GM18505 (cell line): Measurements from ENCODE around the gene RUVBL1.

Experiments used
- ATAC-seq: cut with Tn5 transposase; IDR thresholded peaks from one replicate; pipeline ENCODE4 v1.9.1; 2021; ENCODE audit not compliant: unreplicated experiment
- POLR2A ChIP-seq: IDR thresholded peaks from 4 replicates; pipeline ENCODE4 v1.6.1; 2011; ENCODE audit warnings: borderline replicate concordance; ENCODE audit not compliant: insufficient read depth, insufficient read length; ENCODE audit errors: extremely low read depth

Gene RUVBL1

GRCh38 chr3:128083396-128083795 is 40.2 kb downstream of the RUVBL1 start:
- TF ChIP-seq POLR2A = no peak
- ATAC-seq = no peak

- TF ChIP-seq POLR2A = no peak
- ATAC-seq = no peak
Observed at GRCh38 chr3:128082546-128082945, 41.1 kb downstream of the RUVBL1 start.

- no peak for TF ChIP-seq POLR2A
- no peak for ATAC-seq
Observed at GRCh38 chr3:128081846-128082245, 41.8 kb downstream of the RUVBL1 start.

DNA sequence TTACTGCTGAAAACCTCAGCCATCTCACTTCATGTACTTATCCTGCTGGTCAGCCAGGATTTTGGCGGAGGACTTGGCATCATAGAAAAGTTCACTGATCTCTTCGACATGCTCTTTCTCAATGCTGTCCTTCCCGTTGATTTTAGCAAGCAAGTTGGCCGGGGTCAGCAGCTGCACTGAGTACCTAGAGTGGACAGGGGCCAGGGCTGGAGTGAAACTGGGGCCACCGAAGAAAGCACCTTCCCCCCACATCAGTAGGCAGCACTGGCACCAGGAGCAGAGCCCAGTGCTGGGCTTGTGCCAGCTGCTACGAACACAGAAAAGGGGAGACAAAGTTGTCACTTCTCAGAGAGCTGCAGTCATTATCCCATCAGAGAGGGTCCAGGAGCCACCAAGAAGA is 42.4 kb downstream of the RUVBL1 start:
- no peak for TF ChIP-seq POLR2A

DNA sequence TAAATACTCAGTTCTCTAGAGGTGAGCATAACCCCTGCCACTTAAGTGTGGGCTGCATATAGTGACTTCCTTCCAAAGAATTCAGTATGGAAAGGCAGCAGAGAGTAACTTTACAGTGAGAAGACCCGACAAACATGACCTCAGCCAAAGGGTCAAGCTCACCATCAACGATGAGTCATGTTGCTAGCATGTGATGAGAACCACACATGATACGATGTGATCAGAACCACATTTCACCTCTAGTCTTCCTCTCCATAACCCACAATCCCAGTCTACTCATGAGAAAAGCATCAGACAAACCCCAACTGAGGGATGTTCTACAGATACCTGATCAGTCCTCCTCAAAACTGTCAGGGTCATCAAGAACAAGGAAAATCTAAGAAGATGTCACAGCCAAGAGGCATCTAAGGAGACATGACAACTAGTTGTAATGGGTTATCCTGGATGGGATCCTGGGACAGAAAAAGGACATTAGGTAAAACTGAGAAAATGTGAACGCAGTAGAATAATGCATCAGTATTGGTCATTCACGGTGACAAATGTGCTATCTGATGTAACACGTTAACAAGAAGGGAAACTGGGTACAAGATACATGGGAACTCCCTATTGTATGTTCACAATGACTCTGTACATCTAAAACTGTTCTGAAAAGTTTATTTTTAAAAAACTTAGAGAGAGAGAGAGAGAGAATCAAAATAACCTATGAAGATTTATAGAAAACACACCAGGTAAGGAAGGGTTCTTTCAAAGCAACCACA is 43.1 kb downstream of the RUVBL1 start:
- ATAC-seq = no peak
- TF ChIP-seq POLR2A = no peak

More for the DNA sequence above, 42.4 kb downstream of the RUVBL1 start:
- no peak for ATAC-seq

- ATAC-seq = no peak
Observed at GRCh38 chr3:128079823-128080222, 43.8 kb downstream of the RUVBL1 start.

DNA sequence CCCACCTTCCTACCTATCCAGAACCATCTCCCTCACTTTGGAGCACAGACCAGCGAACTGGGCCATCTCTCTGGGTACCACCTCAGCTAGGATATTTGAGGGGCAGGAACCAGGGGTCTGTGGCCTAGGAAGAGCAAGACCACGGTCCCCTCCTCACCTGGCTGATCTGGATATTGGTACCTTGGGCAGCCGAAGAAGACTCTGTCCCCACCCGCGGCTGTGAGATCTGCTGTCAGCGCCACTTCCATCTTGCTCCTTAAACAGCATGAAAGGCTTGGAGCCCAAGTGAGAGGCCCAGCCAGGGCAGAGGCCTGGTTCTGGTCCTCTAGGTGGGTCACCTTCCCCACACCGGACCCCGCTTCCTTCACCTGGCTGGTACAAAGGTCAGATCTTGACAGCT is 44.7 kb downstream of the RUVBL1 start:
- ATAC-seq = no peak
- TF ChIP-seq POLR2A = no peak

More at GRCh38 chr3:128079823-128080222, 43.8 kb downstream of the RUVBL1 start:
- no peak for TF ChIP-seq POLR2A

DNA sequence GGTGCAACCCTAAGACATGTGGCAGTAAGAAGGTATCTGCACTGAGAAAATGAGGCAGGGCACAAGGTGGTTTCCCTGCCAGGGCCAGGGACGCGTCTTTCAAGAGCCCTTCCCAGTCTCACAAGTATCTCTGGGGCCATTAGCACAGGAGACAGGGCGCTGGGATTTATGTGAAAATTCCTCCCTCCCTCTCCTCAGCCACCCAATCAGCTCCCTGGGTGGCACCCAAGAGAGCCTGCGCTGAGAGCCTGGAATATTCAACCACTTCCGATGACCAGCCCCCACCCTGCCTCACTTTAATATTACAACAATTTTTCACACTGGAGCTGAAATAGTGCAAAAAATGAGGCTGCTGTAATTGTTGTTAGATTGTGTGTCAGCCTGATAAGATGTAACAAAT is 45.3 kb downstream of the RUVBL1 start:
- no peak for ATAC-seq
- TF ChIP-seq POLR2A = no peak

- no peak for ATAC-seq
- TF ChIP-seq POLR2A = no peak
Observed at GRCh38 chr3:128077665-128078064, 45.9 kb downstream of the RUVBL1 start.

DNA sequence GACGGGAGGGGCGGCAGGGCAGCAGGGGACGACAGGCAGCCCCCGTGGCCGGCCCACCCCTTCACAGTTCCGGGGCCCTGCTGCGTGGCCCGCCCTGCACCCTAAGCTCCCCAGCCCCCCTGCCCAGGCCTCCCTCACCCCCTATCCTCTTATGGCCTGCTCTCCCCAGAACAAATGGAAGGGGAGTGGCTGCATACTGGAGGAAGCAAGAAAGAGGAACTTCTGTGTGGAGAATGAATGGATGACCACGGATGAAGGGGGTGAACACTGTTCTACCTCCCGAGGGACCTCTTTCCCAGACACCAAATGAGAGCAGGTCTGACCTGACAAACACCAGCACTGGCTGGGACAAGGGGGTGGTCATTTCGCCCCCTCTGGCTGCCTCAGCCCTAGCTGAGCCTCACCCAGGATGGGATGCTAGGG is 46.4 kb downstream of the RUVBL1 start:
- TF ChIP-seq POLR2A = no peak
- no peak for ATAC-seq

GRCh38 chr3:128076483-128077201 is 47.0 kb downstream of the RUVBL1 start:
- ATAC-seq = no peak
- TF ChIP-seq POLR2A = no peak

- no peak for TF ChIP-seq POLR2A
- ATAC-seq = peak; percentile 61
Observed at GRCh38 chr3:128075522-128076482, 47.8 kb downstream of the RUVBL1 start.

DNA sequence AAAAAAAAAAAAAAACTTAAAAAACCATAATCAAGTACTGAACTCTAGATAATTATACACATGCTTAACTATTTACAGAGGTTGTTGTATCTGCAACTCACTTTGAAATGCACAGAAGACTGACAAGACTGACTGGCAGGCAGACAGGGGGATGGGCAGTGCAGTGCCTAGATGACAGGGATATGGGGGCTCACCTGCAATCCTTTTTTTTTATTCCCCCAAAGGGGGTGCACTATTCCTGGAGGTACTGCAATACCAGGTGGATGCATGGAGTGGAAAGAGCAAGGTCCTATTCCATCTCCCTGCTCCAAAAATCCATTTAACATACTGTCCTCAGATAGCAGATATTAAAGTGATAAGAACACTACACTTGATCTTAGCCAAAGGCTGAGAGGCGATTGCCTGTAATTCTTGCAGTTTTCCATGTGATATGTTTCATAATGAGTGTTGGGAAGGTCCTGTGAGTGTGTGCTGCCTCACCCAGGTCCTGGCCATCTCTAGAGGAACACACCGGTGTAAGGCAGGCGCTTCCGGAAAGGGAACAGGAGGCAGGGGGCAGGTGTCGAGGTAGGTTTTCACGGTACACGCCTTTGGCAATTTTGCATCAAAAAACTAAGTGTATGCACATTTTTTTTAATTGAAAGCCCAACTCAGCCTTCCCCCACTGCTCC is 48.6 kb downstream of the RUVBL1 start:
- no peak for TF ChIP-seq POLR2A
- ATAC-seq = no peak

DNA sequence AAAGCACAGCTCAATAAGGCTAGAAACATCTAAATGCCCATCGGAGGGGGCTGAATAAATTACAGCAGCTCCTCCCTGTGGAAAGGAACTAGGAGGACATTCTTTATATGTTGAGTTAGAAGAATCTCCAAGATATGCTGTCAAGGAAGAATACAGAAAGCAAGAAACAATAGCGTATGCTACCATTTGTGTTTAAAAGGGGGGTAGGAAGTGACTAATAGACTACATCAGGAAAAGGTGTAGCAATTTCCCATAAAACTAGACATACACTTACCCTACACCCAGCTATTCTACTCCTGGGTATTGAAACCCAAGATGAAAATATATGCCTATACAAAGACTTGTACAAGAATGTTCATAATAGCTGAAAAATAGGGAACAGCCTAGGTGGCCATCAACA is 49.8 kb downstream of the RUVBL1 start:
- ATAC-seq = no peak
- no peak for TF ChIP-seq POLR2A
